Kidney epithelial cell (primary cell): ENCODE measurements around the gene GABARAPL2. TPM values are rescaled to one million over a fixed set of nuclear protein-coding genes. Genes with fewer than 3 reads are reported as not detected.

Experiments used
- DNase-seq: peaks from one replicate; pipeline ENCODE4 v3.0.0-alpha.2; 2010; ENCODE audit warnings: low read depth
- H3K27me3 ChIP-seq: 2 replicates; pipeline ENCODE4 v1.6.0; 2011; ENCODE audit warnings: low read length; ENCODE audit not compliant: control insufficient read depth, insufficient read depth
- H3K36me3 ChIP-seq: 2 replicates; pipeline ENCODE4 v1.5.1; 2011; ENCODE audit warnings: low read length; ENCODE audit not compliant: control insufficient read depth, insufficient read depth
- H3K4me3 ChIP-seq: 2 replicates; pipeline ENCODE4 v1.5.1; 2011; ENCODE audit warnings: low read depth, mild to moderate bottlenecking, control low read depth, low read length
- CTCF ChIP-seq: IDR thresholded peaks from 2 replicates; pipeline ENCODE4 v1.5.1; 2011; ENCODE audit warnings: mild to moderate bottlenecking, moderate library complexity, low read length, control low read depth, inconsistent platforms; ENCODE audit not compliant: insufficient read depth, poor library complexity, severe bottlenecking
- total RNA-seq: library from RNA; depleted of rRNA; stranded (reverse); fragments of >200 nt; gene quantifications from 2 replicates; pipeline ENCODE4 v1.2.3, GENCODE V29; 2015

Gene GABARAPL2
- total RNA-seq, 1 donor from 2014 or later, result 67.9 TPM

GRCh38 chr16:75529959-75530358 lies 36.2 kb upstream of the GABARAPL2 start:
- Histone ChIP-seq H3K36me3 (no peaks in the 10 kb centered on the region), H3K27me3 (no peaks in the 10 kb centered on the region), H3K4me3 (no peak overlapping the region)
- TF ChIP-seq CTCF, result no peak
- DNase-seq, result no peak

GRCh38 chr16:75532142-75532765 lies 33.9 kb upstream of the GABARAPL2 start:
- Histone ChIP-seq H3K27me3 (no peaks in the 10 kb centered on the region), H3K36me3 (no peaks in the 10 kb centered on the region), H3K4me3 (no peak overlapping the region)
- no peak for TF ChIP-seq CTCF
- DNase-seq, result no peak

- Histone ChIP-seq H3K4me3 (no peak overlapping the region), H3K27me3 (no peaks in the 10 kb centered on the region), H3K36me3 (no peaks in the 10 kb centered on the region)
- no peak for DNase-seq
- TF ChIP-seq CTCF, result no peak
These were observed 33.4 kb upstream of the GABARAPL2 start for GRCh38 chr16:75532791-75533190.

- H3K27me3 ChIP-seq, result no peaks in the 10 kb centered on the region
- no peak overlapping the region for H3K4me3 ChIP-seq
- TF ChIP-seq CTCF, result no peak
- no peaks in the 10 kb centered on the region for H3K36me3 ChIP-seq
- no peak for DNase-seq
These were observed 31.5 kb upstream of the GABARAPL2 start for GRCh38 chr16:75534560-75535205.

- Histone ChIP-seq H3K27me3 (no peaks in the 10 kb centered on the region), H3K4me3 (no peak overlapping the region), H3K36me3 (no peaks in the 10 kb centered on the region)
- TF ChIP-seq CTCF, result no peak
- no peak for DNase-seq
These were observed 30.9 kb upstream of the GABARAPL2 start for GRCh38 chr16:75535211-75535843.
